IPS DF 4.7 (cell line): ENCODE measurements around the gene IRF3.

ENCODE experiments used
- DNase-seq: peaks from one replicate; pipeline ENCODE4 v3.0.0-alpha.2; 2013; ENCODE audit warnings: low spot score; ENCODE audit errors: extremely low read depth

IRF3 gene

DNA sequence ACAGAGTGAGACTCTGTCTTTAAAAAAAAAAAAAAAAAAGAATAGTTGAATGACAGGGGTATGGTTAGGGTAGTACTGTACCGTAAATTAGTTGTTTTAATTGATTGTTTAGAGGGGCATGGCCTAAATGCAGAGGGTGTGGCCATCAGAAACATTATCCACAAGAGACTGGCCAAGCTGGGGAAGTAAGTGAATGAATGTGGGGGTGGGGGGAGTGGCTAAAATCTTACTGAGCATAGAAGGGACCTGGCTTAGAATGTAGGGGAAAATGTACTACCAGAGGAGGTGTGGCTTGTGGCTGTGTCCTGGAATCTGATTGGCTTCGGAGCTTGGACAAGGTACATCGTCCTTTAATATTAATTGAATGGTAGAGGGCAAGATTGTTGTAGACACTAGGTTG is 3.9 kb upstream of the IRF3 start:
- no peak for DNase-seq

- DNase-seq: no peak
Observed at GRCh38 chr19:49667473-49667872, 1.8 kb upstream of the IRF3 start.

- no peak for DNase-seq
Observed at GRCh38 chr19:49666120-49666444, 425 bp upstream of the IRF3 start.

GRCh38 chr19:49665036-49665350 is 664 bp downstream of the IRF3 start:
- no peak for DNase-seq

- no peak for DNase-seq
Observed at GRCh38 chr19:49664171-49665035, 1.3 kb downstream of the IRF3 start.

DNA sequence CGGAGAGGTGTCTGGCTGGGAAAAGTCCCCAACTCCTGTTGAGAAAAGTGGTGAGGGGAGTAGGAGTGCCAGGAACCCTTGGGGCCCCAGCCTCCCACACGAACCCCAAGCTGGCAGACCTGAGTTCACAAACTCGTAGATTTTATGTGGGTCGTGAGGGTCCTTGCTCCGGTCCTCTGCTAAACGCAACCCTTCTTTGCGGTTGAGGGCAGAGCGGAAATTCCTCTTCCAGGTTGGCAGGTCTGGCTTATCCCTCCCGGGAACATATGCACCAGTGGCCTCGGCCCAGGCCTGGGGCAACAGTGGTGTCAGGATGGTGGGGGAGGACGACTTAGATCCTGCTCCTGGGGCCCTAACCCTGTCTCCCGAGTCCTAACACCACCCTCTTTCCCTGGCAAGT is 2.4 kb downstream of the IRF3 start:
- DNase-seq: no peak

- DNase-seq: no peak
Observed at GRCh38 chr19:49662011-49662410, 3.6 kb downstream of the IRF3 start.

- DNase-seq: no peak
Observed at GRCh38 chr19:49660338-49660961, 5.2 kb downstream of the IRF3 start.

DNA sequence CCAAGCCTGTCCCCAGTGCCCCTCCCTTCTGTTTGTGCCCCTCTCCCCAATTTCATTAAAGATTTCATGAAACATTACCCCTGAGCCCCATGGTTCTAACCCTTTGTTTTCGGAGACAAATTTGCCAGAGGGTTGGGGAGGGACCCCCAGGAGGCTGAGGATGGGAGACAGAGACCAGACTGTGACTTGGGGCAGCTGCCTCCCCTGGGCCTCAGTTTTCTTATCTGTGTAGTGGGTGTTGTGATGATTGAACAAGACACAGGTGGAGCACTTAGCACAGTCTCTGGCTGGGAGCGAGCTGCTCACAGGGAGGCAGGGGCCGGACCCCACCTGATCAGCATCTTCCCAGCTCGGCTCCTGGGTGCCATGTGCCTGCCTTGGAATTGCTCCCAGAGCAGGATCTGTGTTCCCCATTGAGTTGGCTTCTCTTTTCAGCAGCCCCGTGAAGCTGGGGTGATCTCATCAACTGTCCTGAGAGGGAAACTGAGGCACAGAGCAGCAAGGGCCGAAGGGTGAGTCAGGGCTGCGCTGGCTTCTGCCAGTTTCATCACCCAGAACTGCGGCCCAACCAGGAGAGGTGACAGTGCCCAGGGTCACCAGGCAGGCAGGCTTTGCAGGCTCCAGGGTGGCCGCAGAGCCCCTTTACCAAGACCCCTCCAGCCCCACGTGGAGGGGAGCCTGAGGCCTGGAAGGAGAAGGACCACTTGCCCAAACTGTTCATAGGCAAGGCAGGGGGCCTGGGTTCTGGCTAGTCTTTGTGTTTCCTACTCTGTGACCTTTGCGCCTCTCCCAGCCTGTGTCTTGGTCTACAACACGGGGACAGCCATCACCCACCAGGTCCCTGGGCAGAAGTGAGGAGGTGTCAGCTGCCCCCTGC is 6.9 kb downstream of the IRF3 start:
- no peak for DNase-seq

DNA sequence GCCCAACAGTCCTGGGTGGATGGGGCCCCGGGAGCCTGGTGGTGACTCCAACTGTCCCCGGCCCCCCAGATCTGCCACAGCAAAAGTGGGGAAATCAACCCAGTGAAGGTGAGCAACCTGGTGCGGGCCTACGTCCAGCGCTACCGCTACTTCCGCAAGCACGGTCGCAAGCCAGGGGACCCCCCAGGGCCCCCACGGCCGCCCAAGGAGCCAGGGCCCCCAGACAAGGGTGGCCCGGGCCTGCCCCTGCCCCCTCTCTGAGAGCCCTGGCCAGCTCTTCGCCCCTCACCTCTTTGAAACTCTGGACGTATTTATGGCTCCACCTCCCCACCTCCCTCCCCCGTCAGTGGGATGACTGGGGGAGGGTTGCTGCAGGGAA is 7.5 kb downstream of the IRF3 start:
- no peak for DNase-seq

GRCh38 chr19:49657493-49658138 is 8.0 kb downstream of the IRF3 start:
- DNase-seq: no peak

- no peak for DNase-seq
Observed at GRCh38 chr19:49656456-49657109, 9.1 kb downstream of the IRF3 start.

DNA sequence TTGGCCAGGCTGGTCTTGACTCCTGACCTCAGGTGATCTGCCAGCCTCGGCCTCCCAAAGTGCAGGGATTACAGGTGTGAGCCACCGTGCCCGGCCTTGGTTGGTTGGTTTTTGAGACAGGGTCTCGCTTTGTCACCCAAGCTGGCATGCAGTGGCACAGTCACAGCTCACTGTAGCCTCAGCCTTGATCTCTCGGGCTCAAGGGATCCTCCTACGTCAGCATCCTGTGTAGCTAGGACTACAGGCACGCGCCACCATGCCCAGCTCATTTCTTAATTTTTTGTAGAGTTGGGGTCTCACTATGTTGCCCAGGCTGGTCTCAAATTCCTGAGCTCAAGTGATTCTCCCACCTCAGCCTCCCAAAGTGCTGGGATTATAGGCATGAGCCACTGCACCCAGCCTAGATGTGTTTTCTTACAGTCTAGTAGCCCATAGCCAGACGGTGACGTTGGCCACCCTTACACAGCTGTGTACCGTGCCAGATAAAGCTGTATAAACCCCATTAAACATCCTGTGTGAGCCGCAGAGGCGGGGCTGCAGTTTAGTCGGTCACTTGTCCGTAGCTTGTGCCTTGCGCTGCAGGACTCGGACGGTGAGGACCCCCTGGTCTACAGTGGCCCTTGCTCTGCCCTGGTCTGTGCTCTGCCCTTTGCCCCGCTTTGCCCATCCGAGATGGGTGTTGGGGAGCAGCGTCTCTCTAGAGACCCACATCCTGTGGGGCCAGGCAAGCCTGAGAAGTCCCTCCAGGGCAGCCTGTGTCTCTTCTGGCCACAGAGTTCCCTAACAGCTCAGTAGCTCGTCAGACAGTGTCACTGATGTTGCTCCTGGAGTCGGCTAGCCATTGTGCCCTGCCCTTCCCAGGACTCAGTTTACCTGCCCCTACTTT is 9.8 kb downstream of the IRF3 start:
- DNase-seq: no peak

DNA sequence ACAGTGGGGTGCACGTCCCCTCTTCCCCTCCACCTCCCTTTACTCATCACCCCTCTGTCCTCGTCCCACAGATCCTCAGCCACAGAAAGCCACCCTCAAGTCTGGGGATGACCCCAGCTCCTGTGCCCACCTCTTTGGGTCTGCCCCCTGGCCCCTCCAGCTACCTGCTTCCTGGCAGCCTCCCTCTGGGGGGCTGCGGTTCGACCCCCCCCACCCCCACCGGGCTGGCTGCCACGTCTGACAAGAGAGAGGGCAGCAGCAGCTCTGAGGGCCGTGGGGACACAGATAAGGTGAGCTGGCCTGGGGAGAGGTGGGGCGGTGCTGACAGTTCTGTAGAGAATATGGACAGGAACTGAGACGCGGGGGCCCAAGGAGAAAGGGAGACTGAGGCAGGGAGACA is 11.1 kb downstream of the IRF3 start:
- no peak for DNase-seq

- DNase-seq: no peak
Observed at GRCh38 chr19:49653466-49653806, 12.2 kb downstream of the IRF3 start.

DNA sequence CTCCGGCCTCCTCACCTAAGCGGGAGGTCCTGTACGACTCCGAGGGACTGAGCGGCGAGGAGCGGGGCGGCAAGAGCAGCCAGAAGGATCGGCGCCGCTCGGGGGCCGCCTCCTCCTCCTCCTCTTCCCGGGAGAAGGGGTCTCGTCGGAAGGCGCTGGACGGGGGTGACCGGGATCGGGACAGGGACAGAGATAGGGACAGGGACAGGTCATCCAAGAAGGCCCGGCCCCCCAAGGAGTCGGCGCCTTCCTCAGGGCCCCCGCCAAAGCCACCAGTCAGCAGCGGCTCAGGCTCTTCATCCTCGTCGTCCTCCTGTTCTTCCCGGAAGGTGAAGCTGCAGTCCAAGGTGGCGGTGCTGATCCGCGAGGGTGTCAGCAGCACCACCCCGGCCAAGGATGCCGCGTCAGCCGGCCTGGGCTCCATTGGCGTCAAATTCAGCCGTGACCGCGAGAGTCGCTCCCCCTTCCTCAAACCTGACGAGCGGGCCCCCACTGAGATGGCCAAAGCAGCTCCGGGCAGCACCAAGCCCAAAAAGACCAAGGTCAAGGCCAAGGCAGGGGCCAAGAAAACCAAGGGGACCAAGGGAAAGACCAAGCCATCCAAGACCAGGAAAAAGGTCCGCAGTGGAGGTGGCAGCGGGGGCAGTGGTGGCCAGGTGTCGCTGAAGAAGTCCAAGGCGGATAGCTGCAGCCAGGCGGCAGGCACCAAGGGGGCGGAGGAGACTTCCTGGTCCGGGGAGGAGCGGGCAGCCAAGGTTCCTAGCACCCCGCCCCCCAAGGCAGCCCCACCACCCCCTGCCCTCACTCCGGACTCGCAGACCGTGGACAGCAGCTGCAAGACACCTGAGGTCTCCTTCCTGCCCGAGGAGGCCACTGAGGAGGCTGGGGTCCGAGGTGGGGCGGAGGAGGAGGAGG is 12.8 kb downstream of the IRF3 start:
- no peak for DNase-seq

GRCh38 chr19:49651820-49652550 is 13.7 kb downstream of the IRF3 start:
- no peak for DNase-seq

GRCh38 chr19:49651029-49651819 is 14.4 kb downstream of the IRF3 start:
- DNase-seq: no peak
